ENCODE measurements around the gene CORO2B. TPM values are rescaled to one million over a fixed set of nuclear protein-coding genes. Genes with fewer than 3 reads are reported as not detected.

The CORO2B gene
- total RNA-seq, 1 donor from 2014 or later, result 1.0 TPM

DNA sequence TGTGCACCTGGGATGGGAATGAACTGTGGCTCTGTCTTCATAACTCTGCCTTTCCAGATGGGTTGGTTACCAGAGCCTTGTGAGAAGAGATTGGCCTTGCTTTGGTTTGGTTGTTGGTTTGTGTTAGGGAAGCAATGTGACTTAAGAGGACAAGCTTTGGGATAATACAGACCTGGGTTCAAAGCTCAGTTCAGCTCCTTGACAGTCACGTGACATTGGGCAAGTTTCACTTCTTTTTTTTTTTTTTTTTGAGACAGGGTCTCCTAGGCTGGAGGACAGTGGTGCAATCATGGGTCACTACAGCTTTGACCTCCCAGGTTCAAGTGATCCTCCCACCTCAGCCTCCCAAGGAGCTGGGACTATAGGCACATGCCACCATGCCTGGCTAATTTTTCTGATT lies 42.7 kb downstream of the CORO2B start:
- Histone ChIP-seq H3K36me3 (ENCODE audit: control insufficient read depth in 3 of 3, insufficient read depth in 3 of 3, low read length in 3 of 3) (no peaks in the 10 kb centered on the region), H3K9ac (ENCODE audit: low read depth in 1 of 3, low read length in 3 of 3) (no peak overlapping the region), H3K27ac (ENCODE audit: low read depth, low read length) (peak overlapping the region; percentile 51), H3K27me3 (ENCODE audit: control insufficient read depth in 3 of 3, insufficient read depth in 3 of 3, low read length in 3 of 3) (peaks cover 0 to under 1% (median 0%) of the 10 kb centered on the region in 3 donors), H3K9me3 (ENCODE audit: control insufficient read depth in 3 of 3, low read length in 3 of 3) (no peaks in the 10 kb centered on the region), H3K4me3 (ENCODE audit: low read length in 3 of 3) (no peak overlapping the region), H3K4me1 (ENCODE audit: control insufficient read depth in 3 of 3, insufficient read depth in 3 of 3, low read length in 3 of 3) (peaks cover 5 to 19% (median 16%) of the 10 kb centered on the region in 3 donors)

DNA sequence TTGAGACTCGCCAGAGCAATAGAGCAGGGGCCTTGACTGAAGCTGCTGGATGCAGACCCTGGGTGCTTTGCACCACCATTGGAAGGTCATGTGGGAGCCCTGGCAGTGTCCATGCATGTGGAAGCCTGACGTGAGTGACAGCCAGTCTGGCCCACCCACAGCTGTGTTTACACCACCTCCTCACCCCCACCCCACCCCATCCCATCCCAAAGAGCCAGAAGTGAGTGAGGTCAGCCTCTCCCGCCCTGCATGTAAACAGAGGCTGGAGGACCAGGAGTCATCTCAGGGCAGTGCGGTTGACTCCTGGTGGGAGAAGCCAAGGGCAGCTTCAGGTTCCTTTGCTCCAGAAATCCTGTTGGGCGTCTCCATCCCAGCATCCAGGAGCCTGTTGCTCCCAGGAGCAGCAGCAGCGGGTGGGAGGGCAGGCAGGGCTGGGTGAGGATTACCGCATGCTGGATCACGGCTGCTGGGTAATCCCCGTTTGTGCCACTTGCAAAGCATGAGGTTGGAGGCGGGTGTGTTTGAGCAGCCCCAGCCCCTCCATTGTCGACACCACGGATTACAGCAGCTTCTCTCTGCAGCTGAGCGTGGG lies 44.6 kb downstream of the CORO2B start:
- peaks cover 5 to 14% (median 11%) of the 10 kb centered on the region in 3 donors for H3K4me1 ChIP-seq (ENCODE audit: control insufficient read depth in 3 of 3, insufficient read depth in 3 of 3, low read length in 3 of 3)
- no peak overlapping the region for H3K27ac ChIP-seq (ENCODE audit: low read depth, low read length)
- H3K4me3 ChIP-seq (ENCODE audit: low read length in 3 of 3), result no peak overlapping the region
- no peak overlapping the region for H3K9ac ChIP-seq (ENCODE audit: low read depth in 1 of 3, low read length in 3 of 3)
- H3K27me3 ChIP-seq (ENCODE audit: control insufficient read depth in 3 of 3, insufficient read depth in 3 of 3, low read length in 3 of 3), result peaks cover 0 to 4% (median 0%) of the 10 kb centered on the region in 3 donors
- no peaks in the 10 kb centered on the region for H3K36me3 ChIP-seq (ENCODE audit: control insufficient read depth in 3 of 3, insufficient read depth in 3 of 3, low read length in 3 of 3)
- H3K9me3 ChIP-seq (ENCODE audit: control insufficient read depth in 3 of 3, low read length in 3 of 3), result no peaks in the 10 kb centered on the region

DNA sequence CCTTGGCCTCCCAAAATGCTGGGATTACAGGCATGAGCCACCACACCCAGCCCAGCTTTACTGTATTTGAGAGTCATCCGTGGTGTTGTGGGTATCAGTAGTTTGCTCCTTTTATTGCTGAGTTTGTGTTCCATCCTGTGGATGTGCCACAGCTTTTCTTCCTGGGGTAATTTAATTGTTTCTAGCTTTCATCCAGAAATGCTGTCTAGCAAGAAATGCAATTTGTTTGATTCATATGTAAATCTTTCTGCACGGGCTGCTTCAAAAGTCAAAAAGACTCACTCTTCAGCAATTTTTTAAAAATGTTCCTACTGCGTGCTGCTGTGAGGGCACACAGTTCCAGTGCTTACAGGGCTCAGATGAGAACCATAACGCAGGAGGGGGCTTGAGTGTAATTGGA lies 47.1 kb downstream of the CORO2B start:
- Histone ChIP-seq H3K9me3 (ENCODE audit: control insufficient read depth in 3 of 3, low read length in 3 of 3) (no peaks in the 10 kb centered on the region), H3K36me3 (ENCODE audit: control insufficient read depth in 3 of 3, insufficient read depth in 3 of 3, low read length in 3 of 3) (no peaks in the 10 kb centered on the region), H3K9ac (ENCODE audit: low read depth in 1 of 3, low read length in 3 of 3) (no peak overlapping the region), H3K27me3 (ENCODE audit: control insufficient read depth in 3 of 3, insufficient read depth in 3 of 3, low read length in 3 of 3) (peaks cover 0 to 4% (median 0%) of the 10 kb centered on the region in 3 donors), H3K4me3 (ENCODE audit: low read length in 3 of 3) (no peak overlapping the region), H3K4me1 (ENCODE audit: control insufficient read depth in 3 of 3, insufficient read depth in 3 of 3, low read length in 3 of 3) (peaks cover 13 to 25% (median 17%) of the 10 kb centered on the region in 3 donors), H3K27ac (ENCODE audit: low read depth, low read length) (no peak overlapping the region)

DNA sequence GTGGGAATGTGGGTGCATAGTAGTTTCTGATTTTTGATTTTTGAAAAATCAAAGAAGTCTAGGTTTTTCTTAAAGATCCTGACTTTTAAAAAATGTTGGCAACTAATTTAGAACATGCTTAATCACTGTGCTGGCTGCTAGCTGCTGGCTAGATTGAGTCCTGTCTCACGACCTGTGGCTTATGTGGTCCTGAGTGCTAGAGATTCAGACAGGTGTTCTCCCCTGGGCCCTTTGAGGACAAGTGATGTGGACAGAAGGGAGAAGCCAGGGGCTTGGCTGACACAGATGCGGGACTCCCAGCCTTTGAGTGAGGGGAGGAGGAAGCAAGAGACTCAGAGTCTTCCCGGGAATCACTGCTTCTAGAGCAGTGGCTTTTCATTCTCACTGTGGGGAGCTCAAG lies 47.5 kb downstream of the CORO2B start:
- peaks cover 9 to 21% (median 13%) of the 10 kb centered on the region in 3 donors for H3K4me1 ChIP-seq (ENCODE audit: control insufficient read depth in 3 of 3, insufficient read depth in 3 of 3, low read length in 3 of 3)

DNA sequence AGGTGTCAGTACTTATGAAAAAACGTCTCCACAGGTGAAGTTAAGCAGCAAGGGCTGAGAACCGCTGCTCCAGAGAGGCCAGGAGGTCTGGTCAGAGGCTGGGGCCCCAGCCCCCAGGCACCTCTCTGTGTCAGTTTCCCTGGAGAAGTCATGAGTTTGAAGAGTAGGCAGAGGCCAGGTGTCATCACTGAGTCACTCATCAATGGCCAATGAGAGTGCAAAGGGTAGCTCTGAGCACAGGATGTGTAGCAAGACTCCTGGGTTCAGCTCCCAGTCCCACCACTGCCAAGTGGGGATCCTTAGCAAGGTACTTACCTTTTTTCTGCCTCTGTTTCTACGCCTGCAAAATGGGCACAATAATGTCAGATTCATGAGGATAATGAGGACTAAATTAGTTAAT lies 47.9 kb downstream of the CORO2B start:
- no peak overlapping the region for H3K4me3 ChIP-seq (ENCODE audit: low read length in 3 of 3)
- H3K36me3 ChIP-seq (ENCODE audit: control insufficient read depth in 3 of 3, insufficient read depth in 3 of 3, low read length in 3 of 3), result no peaks in the 10 kb centered on the region
- no peak overlapping the region for H3K9ac ChIP-seq (ENCODE audit: low read depth in 1 of 3, low read length in 3 of 3)
- H3K9me3 ChIP-seq (ENCODE audit: control insufficient read depth in 3 of 3, low read length in 3 of 3), result no peaks in the 10 kb centered on the region
- H3K4me1 ChIP-seq (ENCODE audit: control insufficient read depth in 3 of 3, insufficient read depth in 3 of 3, low read length in 3 of 3), result peaks cover 9 to 22% (median 10%) of the 10 kb centered on the region in 3 donors
- peaks cover 0 to 4% (median 0%) of the 10 kb centered on the region in 3 donors for H3K27me3 ChIP-seq (ENCODE audit: control insufficient read depth in 3 of 3, insufficient read depth in 3 of 3, low read length in 3 of 3)
- H3K27ac ChIP-seq (ENCODE audit: low read depth, low read length), result no peak overlapping the region

More for the DNA sequence above, 47.5 kb downstream of the CORO2B start:
- H3K4me3 ChIP-seq (ENCODE audit: low read length in 3 of 3), result no peak overlapping the region
- H3K27ac ChIP-seq (ENCODE audit: low read depth, low read length), result no peak overlapping the region
- peaks cover 0 to 4% (median 0%) of the 10 kb centered on the region in 3 donors for H3K27me3 ChIP-seq (ENCODE audit: control insufficient read depth in 3 of 3, insufficient read depth in 3 of 3, low read length in 3 of 3)
- H3K9me3 ChIP-seq (ENCODE audit: control insufficient read depth in 3 of 3, low read length in 3 of 3), result no peaks in the 10 kb centered on the region
- no peak overlapping the region for H3K9ac ChIP-seq (ENCODE audit: low read depth in 1 of 3, low read length in 3 of 3)
- H3K36me3 ChIP-seq (ENCODE audit: control insufficient read depth in 3 of 3, insufficient read depth in 3 of 3, low read length in 3 of 3), result no peaks in the 10 kb centered on the region

DNA sequence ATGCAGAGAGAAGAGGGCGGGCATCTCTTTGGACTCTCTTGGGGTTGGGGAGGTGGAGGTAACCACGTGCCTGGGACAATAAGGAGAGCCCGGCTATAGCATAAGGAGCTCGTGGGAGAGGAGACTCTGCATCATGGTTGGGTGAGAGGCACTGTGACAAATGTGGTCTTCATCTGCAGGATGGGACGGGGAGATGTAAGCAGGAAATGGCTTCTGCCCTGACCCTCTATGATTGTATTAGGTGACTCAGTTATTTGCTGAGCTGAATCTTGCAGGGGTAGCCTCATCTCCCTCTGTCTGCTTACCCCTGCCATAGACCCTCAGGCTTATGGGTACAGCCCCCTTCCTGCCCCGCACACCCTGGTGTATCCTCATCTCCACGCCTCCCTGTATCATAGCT lies 48.7 kb downstream of the CORO2B start:
- H3K27ac ChIP-seq (ENCODE audit: low read depth, low read length), result no peak overlapping the region
- H3K9me3 ChIP-seq (ENCODE audit: control insufficient read depth in 3 of 3, low read length in 3 of 3), result no peaks in the 10 kb centered on the region
- H3K4me1 ChIP-seq (ENCODE audit: control insufficient read depth in 3 of 3, insufficient read depth in 3 of 3, low read length in 3 of 3), result peaks cover 9 to 20% (median 9%) of the 10 kb centered on the region in 3 donors
- no peaks in the 10 kb centered on the region for H3K36me3 ChIP-seq (ENCODE audit: control insufficient read depth in 3 of 3, insufficient read depth in 3 of 3, low read length in 3 of 3)
- H3K27me3 ChIP-seq (ENCODE audit: control insufficient read depth in 3 of 3, insufficient read depth in 3 of 3, low read length in 3 of 3), result peaks cover 0 to 4% (median 0%) of the 10 kb centered on the region in 3 donors
- H3K4me3 ChIP-seq (ENCODE audit: low read length in 3 of 3), result no peak overlapping the region
- H3K9ac ChIP-seq (ENCODE audit: low read depth in 1 of 3, low read length in 3 of 3), result no peak overlapping the region

DNA sequence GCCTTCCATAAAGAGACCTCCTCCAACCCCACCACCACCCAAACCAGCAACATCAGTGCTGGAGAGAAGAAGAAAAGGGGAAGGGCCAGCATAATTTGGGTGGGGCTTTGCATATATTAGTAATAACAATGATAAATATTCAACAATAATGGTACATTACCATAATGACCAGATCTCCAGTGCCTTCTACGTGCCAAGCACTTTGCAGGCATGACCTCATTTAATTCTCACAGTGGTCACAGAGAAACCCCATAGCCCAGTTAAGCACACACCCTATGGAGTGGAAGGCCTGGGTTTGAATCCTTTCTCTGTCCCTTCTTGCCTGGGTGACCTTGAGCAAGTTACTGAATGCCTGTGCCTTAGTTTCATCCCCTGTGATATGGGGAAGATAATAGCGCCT lies 49.2 kb downstream of the CORO2B start:
- Histone ChIP-seq H3K27me3 (ENCODE audit: control insufficient read depth in 3 of 3, insufficient read depth in 3 of 3, low read length in 3 of 3) (peaks cover 0 to 4% (median 0%) of the 10 kb centered on the region in 3 donors), H3K9me3 (ENCODE audit: control insufficient read depth in 3 of 3, low read length in 3 of 3) (no peaks in the 10 kb centered on the region)

DNA sequence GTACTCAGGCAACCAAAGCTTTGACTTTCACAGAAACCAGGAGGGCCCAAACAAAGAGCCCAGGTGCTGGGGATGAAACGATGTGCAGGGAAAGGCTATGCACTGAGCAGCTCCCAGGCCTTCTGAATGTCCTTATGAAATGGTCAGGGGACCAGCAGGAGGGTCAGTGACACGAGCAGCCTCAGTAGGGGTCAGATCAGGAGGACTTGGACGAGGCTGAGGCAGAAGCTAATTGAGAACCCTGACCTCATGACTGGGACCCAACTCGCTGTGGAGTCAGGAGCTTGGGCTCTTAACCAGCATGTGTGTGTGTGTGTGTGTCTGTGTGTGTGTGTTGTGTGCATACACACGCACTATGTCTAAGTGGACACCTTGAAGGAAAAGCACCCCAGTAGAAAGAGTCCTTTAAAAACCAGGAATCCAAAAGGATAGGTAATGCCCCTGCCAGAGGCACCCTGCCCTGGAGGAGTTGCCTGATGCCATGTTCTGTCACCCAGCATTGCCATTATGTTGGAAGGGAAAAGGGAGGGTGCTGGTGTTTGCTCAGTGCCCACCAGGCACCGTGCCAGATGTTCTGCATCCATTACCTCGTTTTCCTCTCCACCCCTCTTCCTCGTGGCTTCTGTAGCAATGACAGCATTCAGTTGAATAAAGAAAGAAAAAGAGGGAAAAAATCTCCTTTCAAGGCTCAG lies 50.9 kb downstream of the CORO2B start:
- Histone ChIP-seq H3K9ac (ENCODE audit: low read depth in 1 of 3, low read length in 3 of 3) (no peak overlapping the region), H3K4me1 (ENCODE audit: control insufficient read depth in 3 of 3, insufficient read depth in 3 of 3, low read length in 3 of 3) (peaks cover 18 to 34% (median 23%) of the 10 kb centered on the region in 3 donors), H3K36me3 (ENCODE audit: control insufficient read depth in 3 of 3, insufficient read depth in 3 of 3, low read length in 3 of 3) (no peaks in the 10 kb centered on the region), H3K27ac (ENCODE audit: low read depth, low read length) (no peak overlapping the region), H3K4me3 (ENCODE audit: low read length in 3 of 3) (no peak overlapping the region), H3K27me3 (ENCODE audit: control insufficient read depth in 3 of 3, insufficient read depth in 3 of 3, low read length in 3 of 3) (peaks cover 0 to 4% (median 0%) of the 10 kb centered on the region in 3 donors), H3K9me3 (ENCODE audit: control insufficient read depth in 3 of 3, low read length in 3 of 3) (no peaks in the 10 kb centered on the region)

More for the DNA sequence above, 49.2 kb downstream of the CORO2B start:
- Histone ChIP-seq H3K4me1 (ENCODE audit: control insufficient read depth in 3 of 3, insufficient read depth in 3 of 3, low read length in 3 of 3) (peaks cover 9 to 20% (median 9%) of the 10 kb centered on the region in 3 donors), H3K9ac (ENCODE audit: low read depth in 1 of 3, low read length in 3 of 3) (no peak overlapping the region), H3K4me3 (ENCODE audit: low read length in 3 of 3) (no peak overlapping the region), H3K27ac (ENCODE audit: low read depth, low read length) (no peak overlapping the region), H3K36me3 (ENCODE audit: control insufficient read depth in 3 of 3, insufficient read depth in 3 of 3, low read length in 3 of 3) (no peaks in the 10 kb centered on the region)

DNA sequence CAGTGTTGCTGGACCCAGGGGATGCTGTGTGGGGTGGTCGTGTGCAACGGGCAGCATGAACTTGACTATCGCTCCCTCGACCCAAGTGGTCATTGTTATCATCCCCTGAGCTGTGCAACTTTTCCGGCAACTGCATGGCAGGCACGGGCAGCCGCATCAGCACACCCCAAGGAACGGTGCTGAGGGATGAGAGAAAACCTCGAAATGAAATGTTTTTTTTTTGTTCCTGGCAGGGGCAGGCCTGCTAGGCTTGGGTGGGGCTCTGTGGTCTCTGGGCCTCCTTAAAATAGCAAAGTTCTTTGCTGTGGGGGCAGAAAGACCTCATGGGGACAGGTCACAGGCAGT lies 51.4 kb downstream of the CORO2B start:
- no peaks in the 10 kb centered on the region for H3K36me3 ChIP-seq (ENCODE audit: control insufficient read depth in 3 of 3, insufficient read depth in 3 of 3, low read length in 3 of 3)
- no peaks in the 10 kb centered on the region for H3K9me3 ChIP-seq (ENCODE audit: control insufficient read depth in 3 of 3, low read length in 3 of 3)
- H3K4me1 ChIP-seq (ENCODE audit: control insufficient read depth in 3 of 3, insufficient read depth in 3 of 3, low read length in 3 of 3), result peaks cover 23 to 39% (median 28%) of the 10 kb centered on the region in 3 donors
- no peak overlapping the region for H3K27ac ChIP-seq (ENCODE audit: low read depth, low read length)
- no peak overlapping the region for H3K4me3 ChIP-seq (ENCODE audit: low read length in 3 of 3)
- H3K9ac ChIP-seq (ENCODE audit: low read depth in 1 of 3, low read length in 3 of 3), result no peak overlapping the region
- H3K27me3 ChIP-seq (ENCODE audit: control insufficient read depth in 3 of 3, insufficient read depth in 3 of 3, low read length in 3 of 3), result peaks cover 0 to 4% (median 0%) of the 10 kb centered on the region in 3 donors

DNA sequence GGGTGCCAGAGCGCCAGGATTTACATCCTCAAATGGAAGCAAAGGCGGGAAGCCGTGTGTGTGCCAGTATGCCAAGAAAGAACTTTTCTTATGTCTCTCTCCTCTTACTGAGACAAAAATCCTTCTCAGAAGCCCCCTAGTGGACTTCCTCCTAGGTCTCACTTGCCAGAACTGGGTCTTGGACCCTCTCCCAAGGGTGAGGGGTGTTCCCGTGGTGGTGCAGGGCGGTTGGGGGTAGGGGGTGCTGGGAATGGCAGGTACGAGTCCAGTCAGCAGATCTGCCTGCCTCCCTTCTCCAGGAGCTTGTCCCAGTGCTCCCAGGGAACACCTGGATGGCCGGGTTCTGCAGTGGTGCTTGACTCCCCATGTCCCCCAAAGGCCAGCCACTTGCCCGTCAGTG lies 52.0 kb downstream of the CORO2B start:
- Histone ChIP-seq H3K4me1 (ENCODE audit: control insufficient read depth in 3 of 3, insufficient read depth in 3 of 3, low read length in 3 of 3) (peaks cover 30 to 45% (median 34%) of the 10 kb centered on the region in 3 donors), H3K36me3 (ENCODE audit: control insufficient read depth in 3 of 3, insufficient read depth in 3 of 3, low read length in 3 of 3) (no peaks in the 10 kb centered on the region), H3K4me3 (ENCODE audit: low read length in 3 of 3) (no peak overlapping the region), H3K9me3 (ENCODE audit: control insufficient read depth in 3 of 3, low read length in 3 of 3) (no peaks in the 10 kb centered on the region), H3K27me3 (ENCODE audit: control insufficient read depth in 3 of 3, insufficient read depth in 3 of 3, low read length in 3 of 3) (peaks cover 0 to 4% (median 0%) of the 10 kb centered on the region in 3 donors), H3K9ac (ENCODE audit: low read depth in 1 of 3, low read length in 3 of 3) (no peak overlapping the region), H3K27ac (ENCODE audit: low read depth, low read length) (no peak overlapping the region)
